Hepatocyte (in vitro differentiated cells): ENCODE results near the gene RRH.

Experiments used
- EZH2 ChIP-seq: fragments of 200-600 bp; sonication (generic); IDR thresholded peaks from 2 replicates; pipeline ENCODE4 v1.6.1; 2016; ENCODE audit warnings: antibody characterized with exemption, mild to moderate bottlenecking, borderline replicate concordance
- TF ChIP-seq, protein P1 (sequence below): fragments of 200-600 bp; sonication (generic); IDR thresholded peaks from 2 replicates; pipeline ENCODE4 v1.5.1; 2016; ENCODE audit warnings: antibody characterized with exemption, mild to moderate bottlenecking; ENCODE audit not compliant: poor library complexity

DNA sequence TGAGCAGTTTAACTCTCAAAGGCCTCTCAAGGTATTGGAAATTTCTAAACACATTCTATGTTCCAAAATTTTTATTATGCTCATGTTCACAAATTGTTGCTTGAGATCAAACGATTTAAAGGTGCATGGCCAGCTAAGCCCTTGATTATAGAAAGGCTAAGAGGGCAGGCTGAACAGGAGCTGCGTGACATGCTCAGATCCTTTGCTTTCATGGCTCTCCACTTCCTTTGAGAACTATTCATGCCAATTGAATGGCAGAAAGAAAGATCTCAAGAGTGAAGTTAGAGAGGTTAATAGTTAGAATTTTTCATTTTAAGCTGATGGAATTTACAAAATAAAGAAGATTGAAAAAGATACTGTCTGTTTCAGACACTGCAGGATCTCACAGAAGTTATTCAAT lies 20.7 kb downstream of the RRH start:
- no peak for TF ChIP-seq EZH2
- TF ChIP-seq, protein P1, sequence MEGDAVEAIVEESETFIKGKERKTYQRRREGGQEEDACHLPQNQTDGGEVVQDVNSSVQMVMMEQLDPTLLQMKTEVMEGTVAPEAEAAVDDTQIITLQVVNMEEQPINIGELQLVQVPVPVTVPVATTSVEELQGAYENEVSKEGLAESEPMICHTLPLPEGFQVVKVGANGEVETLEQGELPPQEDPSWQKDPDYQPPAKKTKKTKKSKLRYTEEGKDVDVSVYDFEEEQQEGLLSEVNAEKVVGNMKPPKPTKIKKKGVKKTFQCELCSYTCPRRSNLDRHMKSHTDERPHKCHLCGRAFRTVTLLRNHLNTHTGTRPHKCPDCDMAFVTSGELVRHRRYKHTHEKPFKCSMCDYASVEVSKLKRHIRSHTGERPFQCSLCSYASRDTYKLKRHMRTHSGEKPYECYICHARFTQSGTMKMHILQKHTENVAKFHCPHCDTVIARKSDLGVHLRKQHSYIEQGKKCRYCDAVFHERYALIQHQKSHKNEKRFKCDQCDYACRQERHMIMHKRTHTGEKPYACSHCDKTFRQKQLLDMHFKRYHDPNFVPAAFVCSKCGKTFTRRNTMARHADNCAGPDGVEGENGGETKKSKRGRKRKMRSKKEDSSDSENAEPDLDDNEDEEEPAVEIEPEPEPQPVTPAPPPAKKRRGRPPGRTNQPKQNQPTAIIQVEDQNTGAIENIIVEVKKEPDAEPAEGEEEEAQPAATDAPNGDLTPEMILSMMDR, result no peak
